ENCODE results near the gene DPM3.
"Not testable (repeated sequence)": the region's sequence is repeated elsewhere in the genome, so short reads cannot be mapped to it uniquely, and the experiment has no call there.

DPM3 gene

GRCh38 chr1:155175281-155175926 is 35.1 kb upstream of the DPM3 start:
- no peak for DNase-seq

DNA sequence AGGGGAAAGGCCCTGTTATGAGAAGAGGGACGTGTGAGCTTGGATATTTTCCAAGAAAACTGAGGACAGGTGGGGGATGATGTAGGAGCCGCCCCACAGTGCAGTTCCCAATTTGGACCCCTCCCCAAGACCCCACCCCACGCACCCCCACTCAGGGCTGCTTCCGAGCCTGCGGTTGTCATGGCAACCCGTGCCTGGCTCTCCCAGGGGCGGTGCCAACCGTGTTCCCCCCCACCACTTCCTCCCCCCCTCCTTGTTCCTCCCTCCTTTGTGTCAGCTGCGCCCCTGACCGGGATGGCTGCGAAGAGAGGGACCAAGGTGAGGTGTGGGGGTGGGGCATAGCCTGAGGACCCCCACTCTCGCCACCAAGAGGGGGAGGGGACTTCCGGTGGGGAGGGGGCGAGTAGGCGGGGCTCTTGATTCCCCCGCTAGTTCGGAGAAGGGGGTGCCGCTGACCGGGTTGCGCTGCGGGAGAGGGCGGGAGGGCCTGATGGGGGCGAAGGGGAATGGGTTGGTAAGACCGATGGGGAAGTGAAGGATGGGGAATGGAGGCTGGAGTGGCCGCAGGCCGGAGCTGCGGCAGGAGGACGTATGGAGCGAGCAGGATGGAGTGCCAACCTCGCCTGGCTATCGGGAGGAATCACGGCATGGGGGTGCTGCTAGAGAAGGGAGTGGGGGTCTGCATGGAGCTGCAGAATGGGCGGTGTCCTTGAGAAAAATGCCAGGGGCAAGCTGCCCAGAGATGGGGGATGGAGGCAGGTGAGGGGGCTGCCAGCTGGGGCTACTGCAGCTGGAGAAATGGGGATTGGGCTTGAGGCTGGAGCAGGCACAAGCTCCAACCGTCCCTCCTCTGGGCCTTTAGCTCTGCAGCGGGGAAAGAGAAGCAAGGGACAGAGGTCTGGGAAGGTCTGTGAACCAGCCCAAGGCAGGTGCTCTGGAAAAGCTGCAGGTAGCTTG is 34.3 kb upstream of the DPM3 start:
- peak; percentile 70 for DNase-seq

DNA sequence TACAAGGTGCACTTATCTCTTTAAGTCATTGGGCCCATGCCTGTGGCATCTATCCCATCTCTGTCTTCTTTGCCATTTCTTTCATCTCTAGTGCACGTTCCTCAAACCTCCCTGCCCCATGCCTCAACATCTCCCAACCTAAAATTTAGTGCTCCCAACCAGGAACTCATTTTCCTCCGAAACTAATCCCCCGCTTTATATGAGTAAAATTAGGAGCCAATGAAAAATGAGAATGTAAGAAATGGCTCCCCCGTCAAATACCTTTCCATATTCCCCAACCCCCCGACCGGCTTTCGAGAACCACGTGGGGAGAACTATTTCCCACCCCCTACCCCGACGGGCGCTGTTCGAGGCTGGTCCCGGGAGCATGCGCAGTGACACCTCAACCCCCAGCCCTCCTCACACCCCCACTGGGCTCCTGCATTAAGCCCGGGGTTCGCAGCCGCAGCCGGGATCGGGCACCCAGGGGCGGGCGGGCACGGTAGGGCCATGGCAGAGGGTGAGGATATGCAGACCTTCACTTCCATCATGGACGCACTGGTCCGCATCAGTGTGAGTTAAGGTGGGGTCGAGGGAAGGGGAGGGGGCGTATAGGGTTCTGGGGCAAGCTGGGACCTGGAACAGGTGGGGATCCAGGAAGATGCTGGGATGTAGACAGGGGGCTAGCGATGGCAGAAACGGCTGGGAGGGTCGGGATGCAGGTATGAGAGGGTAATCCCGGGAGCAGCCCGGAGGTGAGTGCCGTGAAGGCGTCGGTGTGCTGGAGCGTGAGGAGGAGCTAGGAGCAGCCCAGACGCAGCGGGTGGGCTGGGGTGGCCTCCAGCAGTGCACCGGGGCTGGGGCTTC is 33.4 kb upstream of the DPM3 start, which contains the start of gene TRIM46:
Gene TRIM46, plus strand, starts transcription at position 372 of the 846 bp plus-strand sequence. Its CDS starts 118 bp downstream, at position 490.
- DNase-seq: peak; percentile 91

DNA sequence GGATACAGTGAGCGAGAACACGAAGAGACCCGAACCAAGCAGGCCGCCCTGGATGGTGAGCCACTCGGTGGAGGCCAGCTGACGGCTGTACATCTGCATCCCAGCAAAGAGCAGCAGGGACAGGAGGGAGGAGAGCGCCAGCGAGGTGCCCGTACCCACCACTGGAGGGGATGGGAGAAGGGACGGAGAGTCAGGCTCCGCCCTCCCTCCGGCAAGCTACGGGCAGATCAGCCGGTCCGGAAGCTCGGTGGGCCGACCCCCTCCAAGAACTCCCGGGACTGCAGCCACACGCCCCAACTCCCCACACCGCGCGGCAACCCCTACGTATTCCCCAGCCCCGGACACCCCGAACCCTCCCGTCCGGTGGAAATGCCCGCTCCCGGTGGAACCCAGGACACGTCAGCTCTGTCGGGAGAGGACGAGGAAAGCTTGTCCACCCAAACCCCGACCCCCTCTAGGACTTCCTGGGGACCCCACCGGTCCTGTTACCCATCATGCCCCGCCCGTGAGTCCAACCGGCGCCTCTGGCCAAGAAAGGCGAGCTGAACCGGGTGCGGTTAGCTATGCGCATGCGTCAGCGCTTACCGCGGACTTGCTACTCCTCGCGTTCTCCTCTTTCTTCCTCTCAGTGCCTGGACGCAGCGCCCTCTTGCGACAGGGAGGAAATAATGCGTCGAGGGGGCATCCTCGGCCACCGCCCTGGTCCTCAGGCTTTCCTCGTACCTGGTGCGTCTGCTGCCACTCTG is 32.6 kb upstream of the DPM3 start, which contains the start of gene KRTCAP2:
Gene KRTCAP2, minus strand, starts transcription at position 573 of the 746 bp plus-strand sequence. Its CDS starts 80 bp downstream, at position 493.
- DNase-seq: peak; percentile 99

- no peak for DNase-seq
Measured at GRCh38 chr1:155171836-155172731, 31.8 kb upstream of the DPM3 start.

DNA sequence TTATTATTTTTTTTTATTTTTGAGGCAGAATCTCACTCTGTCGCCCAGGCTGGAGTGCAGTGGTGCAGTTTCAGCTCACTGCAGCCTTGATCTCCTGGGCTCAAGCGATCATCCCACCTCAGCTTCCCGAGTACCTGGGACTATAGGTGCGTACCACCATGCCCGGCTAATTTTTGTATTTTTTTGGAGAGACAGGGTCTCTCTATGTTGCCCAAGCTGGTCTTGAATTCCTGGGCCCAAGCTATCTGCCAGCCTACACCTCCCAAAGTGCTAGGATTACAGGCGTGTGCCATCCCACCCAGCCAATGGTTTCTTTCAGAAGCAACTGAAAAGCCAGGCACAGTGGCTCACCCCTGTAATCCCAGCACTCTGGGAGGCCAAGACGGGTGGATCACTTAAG is 30.5 kb upstream of the DPM3 start:
- no peak for DNase-seq

- no peak for DNase-seq
Measured at GRCh38 chr1:155170101-155170785, 29.9 kb upstream of the DPM3 start.

GRCh38 chr1:155169541-155169940 is 29.2 kb upstream of the DPM3 start:
- DNase-seq: no peak

GRCh38 chr1:155168456-155169210 is 28.3 kb upstream of the DPM3 start:
- no peak for DNase-seq

GRCh38 chr1:155168105-155168445 is 27.7 kb upstream of the DPM3 start:
- DNase-seq: not testable (repeated sequence)

GRCh38 chr1:155167166-155168104 is 27.1 kb upstream of the DPM3 start:
- DNase-seq: peak; percentile 96

- no peak for DNase-seq
Measured at GRCh38 chr1:155166471-155167165, 26.3 kb upstream of the DPM3 start.

DNA sequence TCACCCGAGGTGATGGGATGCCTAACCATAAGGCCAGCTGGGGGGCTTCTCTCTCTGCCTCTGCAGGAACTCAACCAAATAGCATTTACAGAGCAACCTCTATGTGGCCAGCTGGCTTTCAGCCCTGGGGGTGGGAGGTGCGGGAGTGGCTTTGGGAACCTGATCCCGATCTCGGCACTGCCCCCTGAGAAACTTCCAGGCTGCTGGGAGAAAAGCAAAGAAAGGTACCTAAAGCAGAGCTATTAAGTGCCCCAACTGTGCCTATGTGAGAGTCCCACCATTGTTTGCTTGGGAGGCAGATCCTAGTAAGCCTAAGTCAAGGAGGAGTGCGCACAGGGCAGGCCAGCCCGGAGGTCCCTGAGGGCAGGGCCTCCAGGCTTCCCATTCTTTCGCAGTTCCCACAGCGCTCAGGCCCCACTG is 25.7 kb upstream of the DPM3 start:
- no peak for DNase-seq

- not testable (repeated sequence) for DNase-seq
Measured at GRCh38 chr1:155164625-155165024, 24.3 kb upstream of the DPM3 start.

- not testable (repeated sequence) for DNase-seq
Measured at GRCh38 chr1:155163785-155164184, 23.5 kb upstream of the DPM3 start.

DNA sequence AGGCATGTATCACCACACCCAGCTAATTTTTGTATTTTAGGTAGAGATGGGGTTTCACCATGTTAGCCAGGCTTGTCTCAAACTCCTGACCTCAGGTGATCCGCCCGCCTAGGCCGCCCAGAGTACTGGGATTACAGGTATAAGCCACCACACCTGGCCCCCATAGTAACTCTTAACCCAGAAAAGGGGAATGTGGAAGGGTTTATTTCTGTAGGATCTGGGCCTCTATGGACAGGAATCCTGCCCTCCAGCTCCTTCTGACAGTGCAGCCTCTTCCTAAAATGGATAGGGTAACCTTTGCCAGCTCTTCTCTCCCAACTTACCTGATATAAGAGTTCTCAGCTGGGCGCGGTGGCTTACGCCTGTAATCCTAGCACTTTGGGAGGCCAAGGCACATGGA is 22.3 kb upstream of the DPM3 start:
- DNase-seq: not testable (repeated sequence)

DNA sequence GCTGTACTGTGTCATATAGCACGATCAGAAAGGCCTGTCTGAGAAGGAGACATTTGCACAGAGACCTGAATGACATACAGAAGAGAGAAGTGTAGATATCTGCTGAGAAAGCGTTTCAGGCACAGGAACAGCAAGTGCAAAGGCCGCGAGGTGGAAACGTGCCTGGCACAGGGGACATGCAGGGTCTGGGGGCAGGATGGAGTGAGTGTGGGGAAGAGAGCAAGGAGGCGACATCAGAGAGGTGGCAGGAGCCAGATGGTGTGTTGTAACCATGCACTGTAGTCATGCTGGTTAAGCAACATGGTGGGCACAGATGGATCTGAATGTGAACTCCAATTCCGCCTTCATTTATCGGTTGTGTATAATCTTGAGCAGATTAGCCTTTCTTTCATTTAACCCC is 19.8 kb upstream of the DPM3 start:
- peak; percentile 20 for DNase-seq

DNA sequence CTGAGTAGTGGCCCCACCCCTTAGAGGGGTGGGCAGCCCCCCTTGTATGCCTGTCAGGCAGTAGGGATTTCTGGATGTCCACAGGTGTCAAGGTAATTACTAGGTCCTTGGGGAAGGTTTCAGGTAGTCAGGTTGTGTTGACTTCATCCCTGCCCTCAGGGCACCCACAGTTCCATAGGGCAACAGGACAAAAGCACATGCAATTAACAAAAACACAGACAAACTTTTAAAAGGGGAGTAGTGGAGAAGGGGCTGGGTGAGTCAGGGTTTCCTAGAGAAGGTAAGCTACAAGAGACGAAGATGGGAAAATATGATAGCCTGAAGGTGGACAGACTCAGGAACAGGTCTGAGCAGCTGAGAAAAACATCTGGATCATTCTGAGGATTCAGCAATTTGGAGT is 18.7 kb upstream of the DPM3 start:
- no peak for DNase-seq
